T-helper 1 cell treated with Interleukin-12 subunit alpha and Interleukin-12 subunit beta and Interleukin-4 antibody, amounts not matched to agents 30 μg/mL and 1 μg/mL, for 36 hours (primary cell): ENCODE data around the gene NTPCR.
A peak's percentile ranks its signal among the peaks of the same experiment; 100 is the strongest.

Source experiments
- H3K27ac Mint-ChIP-seq: one replicate; pipeline ENCODE4 v1.8.0; 2021; ENCODE audit warnings: mild to moderate bottlenecking, mixed read lengths
- H3K27me3 Mint-ChIP-seq: one replicate; pipeline ENCODE4 v1.8.0; 2021; ENCODE audit warnings: low read depth, mixed read lengths
- H3K36me3 Mint-ChIP-seq: one replicate; pipeline ENCODE4 v1.8.0; 2021; ENCODE audit warnings: low read depth, mixed read lengths
- H3K4me1 Mint-ChIP-seq: one replicate; pipeline ENCODE4 v1.8.0; 2021; ENCODE audit warnings: low read depth, mixed read lengths
- H3K4me3 Mint-ChIP-seq: one replicate; pipeline ENCODE4 v1.8.0; 2021; ENCODE audit warnings: mild to moderate bottlenecking, moderate library complexity, mixed read lengths
- H3K9me3 Mint-ChIP-seq: one replicate; pipeline ENCODE4 v1.8.0; 2021; ENCODE audit warnings: mixed read lengths

The NTPCR gene

DNA sequence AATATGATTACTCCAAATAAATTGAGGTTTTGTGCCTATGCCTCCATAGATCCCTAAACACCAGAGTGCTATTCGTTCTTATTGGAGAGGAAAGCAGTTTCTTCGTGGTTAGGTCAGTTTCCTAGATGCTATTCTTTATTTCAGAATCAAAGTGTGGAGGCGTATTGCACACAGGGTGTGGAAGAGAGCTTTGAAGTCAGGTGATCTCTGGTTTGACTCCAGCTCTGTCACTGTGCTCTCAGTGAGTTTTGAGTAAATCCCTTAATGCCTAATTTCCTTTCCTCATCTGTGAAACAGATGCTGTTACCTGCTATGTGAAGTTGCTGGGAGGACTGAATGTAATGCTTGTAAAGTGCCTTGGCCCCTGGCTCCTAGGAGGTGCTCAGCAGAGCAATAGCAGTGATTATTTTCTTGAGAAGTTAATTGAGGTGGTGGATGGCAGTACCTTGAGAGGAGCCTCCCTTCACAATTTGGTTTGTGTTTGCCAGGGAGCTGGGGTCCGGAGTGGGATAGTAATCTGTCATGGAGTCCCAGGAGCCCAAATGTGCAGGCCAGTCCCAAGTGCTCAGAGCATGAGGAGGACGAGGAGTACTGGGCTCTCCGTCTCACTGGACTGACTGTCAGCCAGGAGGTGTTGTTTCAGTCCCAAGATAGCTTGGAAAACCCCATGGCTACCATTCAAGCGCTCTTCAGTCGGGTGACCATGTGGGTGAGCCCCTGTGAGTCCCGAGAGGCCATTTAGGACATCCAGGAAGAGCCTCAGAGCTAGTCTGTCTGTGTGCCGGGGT, 14.9 kb downstream of the NTPCR start:
- Mint-ChIP-seq H3K27me3 (no peaks in the 10 kb centered on the region), H3K36me3 (peaks cover 40% of the 10 kb centered on the region), H3K9me3 (no peaks in the 10 kb centered on the region), H3K27ac (no peak overlapping the region), H3K4me1 (peaks cover 21% of the 10 kb centered on the region), H3K4me3 (no peak overlapping the region)

- H3K9me3 Mint-ChIP-seq, result no peaks in the 10 kb centered on the region
- H3K36me3 Mint-ChIP-seq, result peaks cover 41% of the 10 kb centered on the region
- H3K4me1 Mint-ChIP-seq, result peaks cover 21% of the 10 kb centered on the region
- no peak overlapping the region for H3K27ac Mint-ChIP-seq
- H3K27me3 Mint-ChIP-seq, result no peaks in the 10 kb centered on the region
- H3K4me3 Mint-ChIP-seq, result no peak overlapping the region
These were observed 15.5 kb downstream of the NTPCR start for GRCh38 chr1:232965912-232966217.

- peaks cover 49% of the 10 kb centered on the region for H3K36me3 Mint-ChIP-seq
- H3K4me1 Mint-ChIP-seq, result peaks cover 21% of the 10 kb centered on the region
- H3K27ac Mint-ChIP-seq, result no peak overlapping the region
- peaks cover 3% of the 10 kb centered on the region for H3K9me3 Mint-ChIP-seq
- no peaks in the 10 kb centered on the region for H3K27me3 Mint-ChIP-seq
- H3K4me3 Mint-ChIP-seq, result no peak overlapping the region
These were observed 16.3 kb downstream of the NTPCR start for GRCh38 chr1:232966663-232967062.

DNA sequence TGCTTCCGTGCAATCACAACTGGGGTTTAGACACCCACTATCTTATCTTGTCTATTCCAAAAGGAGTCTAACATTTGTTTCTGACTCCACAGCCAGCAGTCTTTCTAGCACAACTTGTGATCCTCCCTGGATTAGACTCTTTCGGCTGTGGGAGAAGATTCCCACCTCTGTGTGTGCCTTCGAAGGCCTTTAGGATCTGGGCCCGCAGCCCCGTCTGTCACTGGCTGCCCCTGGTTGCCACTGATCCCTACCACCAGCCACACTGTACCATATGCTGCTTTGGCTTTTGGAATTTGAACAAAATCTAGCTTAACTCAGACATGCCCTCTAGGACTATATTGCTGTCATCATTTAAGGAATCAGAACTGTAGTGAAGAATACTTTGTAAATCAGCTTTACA, 18.0 kb downstream of the NTPCR start:
- Mint-ChIP-seq H3K27ac (no peak overlapping the region), H3K9me3 (peaks cover 18% of the 10 kb centered on the region), H3K36me3 (peaks cover 58% of the 10 kb centered on the region), H3K4me1 (peaks cover 15% of the 10 kb centered on the region), H3K4me3 (no peak overlapping the region), H3K27me3 (no peaks in the 10 kb centered on the region)

DNA sequence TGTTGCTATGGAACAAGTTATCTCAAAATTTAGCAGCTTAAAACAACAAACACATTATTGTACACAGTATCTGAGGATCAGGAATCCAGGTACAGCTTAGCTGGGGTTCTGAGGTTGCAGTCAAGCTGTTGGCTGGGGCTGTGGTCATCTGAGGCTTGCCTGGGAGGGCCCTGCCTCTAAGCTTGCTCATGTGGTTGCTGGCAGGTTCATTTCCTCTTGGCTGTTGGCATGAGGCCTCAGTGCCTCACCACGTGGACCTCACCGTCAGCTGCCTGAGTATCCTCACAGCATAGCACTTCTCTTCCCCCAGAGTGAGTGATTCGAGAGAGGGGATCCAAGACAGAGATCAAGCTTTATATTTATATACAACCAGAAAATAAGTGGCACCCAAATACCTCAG, 18.6 kb downstream of the NTPCR start:
- H3K4me3 Mint-ChIP-seq, result no peak overlapping the region

DNA sequence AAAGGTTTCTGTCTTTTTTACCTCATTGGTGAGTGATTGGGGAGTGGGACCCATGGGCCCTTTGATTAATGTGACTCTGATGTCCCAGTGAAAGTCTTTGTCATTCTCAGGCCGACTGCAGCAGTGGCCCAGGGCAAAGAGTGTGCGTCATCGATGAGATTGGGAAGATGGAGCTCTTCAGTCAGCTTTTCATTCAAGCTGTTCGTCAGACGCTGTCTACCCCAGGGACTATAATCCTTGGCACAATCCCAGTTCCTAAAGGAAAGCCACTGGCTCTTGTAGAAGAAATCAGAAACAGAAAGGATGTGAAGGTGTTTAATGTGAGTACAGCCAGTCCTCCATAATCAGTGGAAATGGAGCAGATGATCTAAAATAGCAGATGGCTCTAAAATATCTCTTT, 19.4 kb downstream of the NTPCR start:
- H3K27me3 Mint-ChIP-seq, result no peaks in the 10 kb centered on the region
- no peak overlapping the region for H3K4me3 Mint-ChIP-seq
- H3K9me3 Mint-ChIP-seq, result peaks cover 32% of the 10 kb centered on the region
- H3K27ac Mint-ChIP-seq, result no peak overlapping the region
- H3K4me1 Mint-ChIP-seq, result peaks cover 16% of the 10 kb centered on the region
- H3K36me3 Mint-ChIP-seq, result peaks cover 68% of the 10 kb centered on the region

More for the DNA sequence above, 18.6 kb downstream of the NTPCR start:
- H3K9me3 Mint-ChIP-seq, result peaks cover 24% of the 10 kb centered on the region
- H3K4me1 Mint-ChIP-seq, result peaks cover 13% of the 10 kb centered on the region
- H3K27ac Mint-ChIP-seq, result peak overlapping the region; percentile 55
- no peaks in the 10 kb centered on the region for H3K27me3 Mint-ChIP-seq
- peaks cover 60% of the 10 kb centered on the region for H3K36me3 Mint-ChIP-seq

DNA sequence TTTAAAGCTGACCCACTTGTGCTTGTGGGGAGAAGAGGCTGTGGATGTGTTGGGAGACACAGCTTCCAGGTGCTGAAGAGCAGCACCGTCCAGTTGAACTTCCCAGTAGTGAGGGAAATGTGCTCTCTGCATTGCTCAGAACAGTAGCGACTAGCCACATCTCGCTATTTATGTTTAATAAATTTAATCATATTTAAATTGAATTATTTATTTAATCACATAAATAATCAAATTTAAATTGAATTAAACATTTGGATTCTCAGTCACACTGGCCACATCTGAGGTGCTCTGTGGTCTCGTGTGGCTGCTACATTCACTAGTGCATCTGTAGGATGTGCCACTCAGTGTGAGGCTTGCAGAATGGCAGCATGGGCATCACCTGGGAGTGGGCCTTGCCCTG, 20.1 kb downstream of the NTPCR start:
- no peak overlapping the region for H3K4me3 Mint-ChIP-seq
- H3K27ac Mint-ChIP-seq, result no peak overlapping the region
- no peaks in the 10 kb centered on the region for H3K27me3 Mint-ChIP-seq
- H3K9me3 Mint-ChIP-seq, result peaks cover 37% of the 10 kb centered on the region
- H3K4me1 Mint-ChIP-seq, result peaks cover 10% of the 10 kb centered on the region
- peaks cover 66% of the 10 kb centered on the region for H3K36me3 Mint-ChIP-seq

GRCh38 chr1:232973652-232974611, 23.5 kb downstream of the NTPCR start:
- Mint-ChIP-seq H3K4me3 (no peak overlapping the region), H3K27ac (no peak overlapping the region), H3K9me3 (peaks cover 37% of the 10 kb centered on the region), H3K27me3 (no peaks in the 10 kb centered on the region), H3K4me1 (peaks cover 20% of the 10 kb centered on the region), H3K36me3 (peaks cover 71% of the 10 kb centered on the region)

- H3K27ac Mint-ChIP-seq, result no peak overlapping the region
- H3K36me3 Mint-ChIP-seq, result peaks cover 62% of the 10 kb centered on the region
- peaks cover 20% of the 10 kb centered on the region for H3K4me1 Mint-ChIP-seq
- H3K4me3 Mint-ChIP-seq, result no peak overlapping the region
- peaks cover 37% of the 10 kb centered on the region for H3K9me3 Mint-ChIP-seq
- no peaks in the 10 kb centered on the region for H3K27me3 Mint-ChIP-seq
These were observed 24.6 kb downstream of the NTPCR start for GRCh38 chr1:232974971-232975370.

DNA sequence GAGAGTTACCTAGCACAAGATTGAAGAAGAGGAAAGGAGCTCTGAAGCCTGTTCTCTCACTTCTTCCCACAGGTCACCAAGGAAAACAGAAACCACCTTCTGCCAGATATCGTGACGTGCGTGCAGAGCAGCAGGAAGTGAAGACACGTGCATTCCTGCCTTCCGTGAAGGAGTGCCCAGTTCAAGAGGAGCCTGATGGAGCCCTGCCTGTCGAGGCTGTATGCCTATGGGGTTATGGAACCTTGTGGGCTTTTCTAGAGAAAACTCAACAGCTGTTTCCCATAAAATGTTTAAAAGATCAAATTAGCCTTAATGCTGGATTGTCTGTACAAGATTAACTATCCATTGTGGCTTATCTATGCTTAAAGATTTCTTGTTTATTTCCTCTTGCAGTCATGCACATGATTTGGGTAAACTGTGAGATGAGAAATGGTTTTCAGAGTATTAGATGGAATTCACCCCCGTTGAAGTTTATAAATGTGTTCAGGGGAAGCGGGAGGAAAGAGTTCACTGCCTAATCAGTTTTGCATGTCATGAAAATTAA, 27.8 kb downstream of the NTPCR start:
- H3K27me3 Mint-ChIP-seq, result no peaks in the 10 kb centered on the region
- peaks cover 44% of the 10 kb centered on the region for H3K36me3 Mint-ChIP-seq
- no peak overlapping the region for H3K4me3 Mint-ChIP-seq
- peaks cover 20% of the 10 kb centered on the region for H3K4me1 Mint-ChIP-seq
- peaks cover 21% of the 10 kb centered on the region for H3K9me3 Mint-ChIP-seq
- H3K27ac Mint-ChIP-seq, result peak overlapping the region; percentile 78

DNA sequence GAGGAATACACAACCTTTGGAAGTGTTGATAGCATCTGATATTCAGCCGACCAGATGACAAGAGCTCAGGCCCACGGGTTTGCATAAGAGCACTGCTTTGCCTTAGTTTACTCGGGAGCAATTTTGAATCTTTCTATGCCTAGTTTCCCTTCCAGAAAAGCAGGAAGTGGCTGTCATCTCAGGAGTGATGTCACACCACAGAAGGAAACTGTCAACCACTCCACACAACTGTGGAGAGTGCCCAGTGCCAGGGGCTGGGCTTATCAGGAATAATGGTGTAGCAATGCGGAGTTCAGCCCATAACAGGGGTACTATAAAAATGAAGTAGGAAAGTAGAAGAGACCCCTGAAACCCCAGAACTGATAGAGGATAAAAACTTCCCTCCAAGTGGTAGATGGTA, 28.4 kb downstream of the NTPCR start:
- Mint-ChIP-seq H3K4me3 (peak overlapping the region; percentile 37), H3K36me3 (peaks cover 40% of the 10 kb centered on the region), H3K27ac (peak overlapping the region; percentile 78), H3K4me1 (peaks cover 20% of the 10 kb centered on the region), H3K9me3 (peaks cover 14% of the 10 kb centered on the region), H3K27me3 (no peaks in the 10 kb centered on the region)

DNA sequence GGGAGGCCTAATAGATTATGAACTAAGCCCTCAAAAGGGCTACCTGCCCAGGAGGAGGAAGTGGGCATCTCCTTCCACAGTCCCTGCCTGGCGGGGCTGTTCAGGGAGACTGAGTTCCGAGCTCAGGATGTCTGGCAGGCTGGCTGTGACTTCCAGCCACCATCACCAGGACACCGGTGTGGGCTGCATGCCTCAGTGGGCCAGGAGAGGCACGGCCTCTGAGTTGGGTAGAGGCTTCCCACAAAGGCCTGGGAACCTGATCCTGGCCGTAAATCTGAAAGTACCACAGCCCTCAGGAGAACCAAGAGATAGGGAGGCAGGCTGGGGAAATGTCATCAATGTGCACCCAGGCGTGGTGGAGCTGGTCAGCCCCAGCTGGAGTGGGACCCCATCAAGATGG, 29.1 kb downstream of the NTPCR start:
- peaks cover 7% of the 10 kb centered on the region for H3K9me3 Mint-ChIP-seq
- peaks cover 33% of the 10 kb centered on the region for H3K36me3 Mint-ChIP-seq
- peaks cover 17% of the 10 kb centered on the region for H3K4me1 Mint-ChIP-seq
- no peaks in the 10 kb centered on the region for H3K27me3 Mint-ChIP-seq
- no peak overlapping the region for H3K27ac Mint-ChIP-seq
- no peak overlapping the region for H3K4me3 Mint-ChIP-seq

GRCh38 chr1:232980355-232980978, 30.1 kb downstream of the NTPCR start:
- Mint-ChIP-seq H3K36me3 (peaks cover 28% of the 10 kb centered on the region), H3K27ac (no peak overlapping the region), H3K4me1 (peaks cover 17% of the 10 kb centered on the region), H3K4me3 (no peak overlapping the region), H3K27me3 (no peaks in the 10 kb centered on the region), H3K9me3 (no peaks in the 10 kb centered on the region)

DNA sequence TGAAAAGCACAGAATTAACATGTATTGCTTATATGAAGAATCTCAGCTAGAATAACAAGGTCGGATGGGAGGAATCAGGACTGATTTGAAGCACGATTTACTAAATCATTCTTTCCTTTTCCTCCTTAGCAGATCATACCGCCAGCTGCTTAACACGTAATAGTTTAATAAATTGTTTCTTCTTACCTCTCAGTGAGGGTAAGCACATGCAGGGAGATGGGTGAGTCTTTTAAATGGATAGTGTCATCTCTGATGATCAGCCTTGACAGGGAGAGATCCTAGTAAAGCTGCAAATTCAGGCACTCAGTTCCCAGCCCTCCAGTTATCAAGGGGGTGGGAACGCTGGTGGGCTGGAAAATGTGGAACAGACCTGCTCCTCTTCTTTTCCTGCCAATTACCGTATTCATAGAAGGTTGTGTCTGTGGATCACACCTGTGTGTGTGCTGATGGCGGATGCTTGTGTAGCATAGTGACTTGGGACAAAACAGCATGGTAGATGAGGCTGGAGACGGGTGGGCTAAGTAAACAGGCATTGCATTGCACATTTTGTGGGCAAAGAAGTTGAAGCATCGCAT, 30.7 kb downstream of the NTPCR start:
- Mint-ChIP-seq H3K9me3 (no peaks in the 10 kb centered on the region), H3K4me1 (peaks cover 15% of the 10 kb centered on the region), H3K36me3 (peaks cover 25% of the 10 kb centered on the region), H3K4me3 (no peak overlapping the region), H3K27ac (no peak overlapping the region), H3K27me3 (no peaks in the 10 kb centered on the region)
